Activated naive CD4-positive, alpha-beta T cell treated with anti-CD3 and anti-CD28 coated beads, Interleukin-2, amount 50 U/mL, for 16 hours (primary cell): ENCODE results near the gene C2CD3.
"Not testable (repeated sequence)": the region's sequence is repeated elsewhere in the genome, so short reads cannot be mapped to it uniquely, and the experiment has no call there.

Experiments
- DNase-seq: peaks from one replicate; pipeline ENCODE4 v3.0.0-alpha.2; 2020

The C2CD3 gene

DNA sequence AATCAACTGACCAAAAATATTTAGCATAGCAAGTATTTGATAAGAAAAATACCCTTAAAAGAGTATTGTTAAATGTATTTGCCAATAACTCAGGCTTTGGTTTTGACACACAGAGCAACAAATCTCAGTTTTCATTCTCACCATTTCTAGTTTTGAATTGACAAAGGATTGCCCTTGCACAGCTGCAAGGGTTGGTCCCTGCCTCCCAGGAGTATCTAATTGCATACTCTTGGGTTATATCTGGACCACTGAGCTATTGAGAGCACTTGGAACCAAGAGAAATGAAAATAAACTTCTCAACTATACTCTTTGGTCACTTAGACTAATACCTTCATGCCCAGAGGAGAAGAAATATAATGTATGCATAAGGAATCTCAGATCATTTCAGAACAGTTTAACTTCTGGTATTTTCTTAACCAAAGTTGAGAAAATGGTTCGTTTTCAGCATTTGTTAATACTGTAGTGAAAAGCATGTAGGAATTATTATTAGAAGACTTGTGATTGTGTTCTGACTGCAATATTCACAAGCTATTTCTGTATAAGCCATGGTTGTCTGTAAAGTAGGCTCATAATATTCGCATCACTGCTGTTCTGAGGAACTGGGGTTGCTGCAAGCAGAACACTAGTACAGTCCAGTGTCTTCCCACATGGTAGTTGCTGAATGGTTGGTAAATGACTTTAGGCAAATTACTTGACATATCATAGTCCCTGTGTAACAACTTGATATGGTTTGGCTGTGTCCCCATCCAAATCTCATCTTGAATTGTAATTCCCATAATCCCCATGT lies 7.9 kb downstream of the C2CD3 start:
- no peak for DNase-seq

- no peak for DNase-seq
These were observed 11.2 kb downstream of the C2CD3 start for GRCh38 chr11:74159642-74160041.

- no peak for DNase-seq
These were observed 13.6 kb downstream of the C2CD3 start for GRCh38 chr11:74157169-74157568.

DNA sequence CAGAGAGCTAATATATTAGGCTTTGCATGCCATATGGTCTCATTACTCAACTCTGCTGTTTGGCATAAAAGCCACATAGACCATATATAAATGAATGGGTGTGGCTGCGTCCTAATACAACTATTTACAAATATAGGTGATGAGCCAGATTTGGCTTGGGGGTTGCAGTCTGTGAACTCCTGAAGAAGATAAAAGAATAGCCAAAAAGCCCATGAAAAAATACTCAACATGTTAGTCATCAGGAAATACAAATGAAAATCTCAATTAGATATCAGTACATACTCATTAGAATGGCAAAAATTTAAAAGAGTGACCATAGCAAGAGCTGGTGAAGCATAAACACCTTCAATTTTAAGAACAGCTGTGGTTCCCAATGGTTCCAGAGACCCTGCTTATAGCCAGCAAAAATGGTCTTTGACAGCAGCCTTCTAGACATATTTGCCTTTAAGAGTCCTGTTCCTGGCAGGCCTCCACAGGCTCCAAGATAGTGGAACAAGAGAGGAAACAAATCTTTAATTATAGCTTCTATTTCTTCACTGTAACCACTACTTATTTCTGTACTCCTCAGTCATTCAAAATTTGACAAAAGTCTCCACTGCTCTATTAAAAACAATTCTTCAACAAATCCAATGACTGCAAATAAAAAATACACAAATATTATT lies 16.1 kb downstream of the C2CD3 start:
- no peak for DNase-seq

DNA sequence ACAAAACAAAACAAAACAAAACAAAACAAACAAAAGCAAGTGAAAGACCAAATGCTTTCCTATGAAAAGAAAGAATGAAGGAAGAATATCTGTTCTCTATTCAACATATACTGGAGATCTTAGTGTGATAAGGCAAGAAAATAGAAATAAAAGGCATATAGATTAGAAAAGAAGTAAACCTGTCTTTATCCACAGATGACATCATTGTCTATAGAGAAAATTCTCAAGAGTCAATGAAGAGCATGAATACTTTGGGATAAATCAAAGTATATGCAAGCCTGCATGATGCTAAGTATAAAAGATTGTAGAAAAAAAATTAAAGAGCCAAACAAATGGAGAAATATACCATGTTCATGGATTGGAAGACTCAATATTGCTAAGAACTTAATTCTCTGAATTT lies 17.6 kb downstream of the C2CD3 start:
- no peak for DNase-seq

DNA sequence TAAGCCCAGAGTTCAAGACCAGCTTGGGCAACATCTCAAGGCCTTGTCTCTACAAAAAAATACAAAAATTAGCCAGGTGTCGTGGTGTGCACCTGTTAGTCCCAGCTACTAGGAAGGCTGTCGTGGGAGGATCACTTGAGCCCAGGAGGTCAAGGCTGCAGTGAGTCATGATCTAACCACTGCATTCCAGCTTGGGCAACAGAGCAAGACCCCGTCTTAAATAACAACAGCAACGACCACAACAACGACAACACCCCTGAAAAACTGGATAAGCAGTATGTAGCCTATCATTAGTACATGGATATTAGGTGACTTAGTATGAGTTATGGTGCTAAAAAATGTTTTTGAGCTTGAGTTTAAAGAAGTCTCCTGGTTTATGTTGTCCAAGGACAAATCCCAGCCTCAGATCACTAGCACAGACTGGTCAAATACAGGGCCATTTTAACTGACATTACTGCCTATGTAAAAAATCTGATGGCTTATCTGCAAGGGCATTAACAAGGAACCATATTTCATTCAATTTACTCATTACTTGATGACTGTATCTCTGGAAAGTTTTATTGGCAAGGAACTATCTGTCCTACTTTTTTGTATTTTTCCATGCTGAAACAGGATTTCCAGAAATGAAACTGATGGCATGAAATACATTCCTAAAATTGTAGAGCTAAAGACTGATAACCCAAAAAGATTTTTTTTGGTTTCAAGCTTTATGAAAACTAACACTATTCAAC lies 23.4 kb downstream of the C2CD3 start:
- DNase-seq = no peak

GRCh38 chr11:74144592-74144991 lies 26.2 kb downstream of the C2CD3 start:
- no peak for DNase-seq

DNA sequence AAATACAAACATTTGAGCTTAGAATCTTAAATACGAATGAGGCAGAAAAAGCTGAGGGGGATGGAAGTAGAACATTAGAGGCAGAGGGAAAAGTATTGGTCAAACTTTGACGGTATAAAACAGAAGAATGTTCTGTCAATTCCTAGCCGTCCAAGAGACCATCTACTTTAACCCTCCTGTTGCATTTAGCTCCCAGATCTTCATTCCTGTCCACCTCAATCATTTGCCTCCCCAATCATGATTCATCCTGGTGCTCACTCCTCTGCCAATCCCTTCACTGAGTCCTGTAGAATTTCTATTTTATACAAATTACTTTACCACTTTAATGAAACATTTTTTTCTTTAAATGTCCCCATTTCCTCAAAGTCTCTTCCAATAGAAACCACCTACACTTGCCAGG lies 28.2 kb downstream of the C2CD3 start:
- no peak for DNase-seq

DNA sequence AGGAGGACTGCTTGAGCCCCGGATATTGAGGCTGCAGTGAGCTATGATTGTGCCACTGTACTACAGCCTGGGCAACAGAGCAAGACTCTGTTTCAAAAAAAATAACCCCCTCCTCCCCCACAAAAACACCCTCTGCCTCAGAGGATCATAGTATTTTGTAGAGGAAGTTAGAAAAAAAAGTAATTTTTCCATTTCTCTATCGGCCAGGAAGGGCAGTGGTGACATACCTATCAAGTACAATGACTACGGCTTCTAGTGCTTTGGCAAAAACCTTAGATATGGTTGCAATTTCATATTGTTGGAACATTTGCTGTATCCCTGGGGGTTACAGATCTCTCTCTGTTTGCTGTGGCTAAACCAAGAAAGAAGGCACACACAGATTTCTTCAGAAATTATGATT lies 28.9 kb downstream of the C2CD3 start:
- DNase-seq = no peak

- DNase-seq = no peak
These were observed 29.5 kb downstream of the C2CD3 start for GRCh38 chr11:74141241-74141695.

GRCh38 chr11:74139919-74140431 lies 30.8 kb downstream of the C2CD3 start:
- not testable (repeated sequence) for DNase-seq

- no peak for DNase-seq
These were observed 31.5 kb downstream of the C2CD3 start for GRCh38 chr11:74139151-74139918.

DNA sequence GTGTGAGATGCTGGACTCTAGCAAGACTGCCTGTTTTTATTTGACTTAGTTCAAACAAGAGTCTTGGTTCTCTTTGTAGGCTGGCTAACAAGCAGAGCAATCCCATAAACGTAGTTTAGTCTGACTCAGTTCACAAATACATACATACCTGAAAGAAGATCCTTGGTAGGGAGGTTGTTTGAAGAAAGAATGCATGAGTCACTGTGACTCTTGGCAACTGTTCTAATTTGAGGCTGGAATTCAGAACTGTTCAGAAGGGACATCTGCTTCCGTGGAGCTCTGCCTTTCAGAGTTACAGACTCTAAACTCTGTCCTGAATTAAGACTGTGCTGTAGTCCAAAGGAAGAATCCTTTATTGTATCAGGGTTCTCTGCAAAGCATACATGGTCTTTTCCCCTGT lies 32.2 kb downstream of the C2CD3 start:
- no peak for DNase-seq

- DNase-seq = no peak
These were observed 32.8 kb downstream of the C2CD3 start for GRCh38 chr11:74138021-74138420.

- no peak for DNase-seq
These were observed 35.5 kb downstream of the C2CD3 start for GRCh38 chr11:74135127-74135840.

- DNase-seq = no peak
These were observed 36.1 kb downstream of the C2CD3 start for GRCh38 chr11:74134661-74135060.

GRCh38 chr11:74133436-74133835 lies 37.4 kb downstream of the C2CD3 start:
- DNase-seq = no peak

- no peak for DNase-seq
These were observed 38.0 kb downstream of the C2CD3 start for GRCh38 chr11:74132833-74133232.

DNA sequence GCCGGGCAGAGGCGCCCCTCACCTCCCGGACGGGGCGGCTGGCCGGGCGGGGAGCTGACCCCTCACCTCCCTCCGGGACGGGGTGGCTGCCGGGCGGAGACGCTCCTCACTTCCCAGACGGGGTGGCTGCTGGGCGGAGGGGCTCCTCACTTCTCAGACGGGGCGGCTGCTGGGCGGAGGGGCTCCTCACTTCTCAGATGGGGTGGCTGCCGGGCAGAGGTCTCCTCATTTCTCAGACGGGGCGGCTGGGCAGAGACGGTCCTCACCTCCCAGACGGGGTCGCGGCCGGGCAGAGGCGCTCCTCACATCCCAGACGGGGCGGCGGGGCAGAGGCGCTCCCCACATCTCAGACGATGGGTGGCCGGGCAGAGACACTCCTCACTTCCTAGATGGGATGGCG lies 41.7 kb downstream of the C2CD3 start:
- not testable (repeated sequence) for DNase-seq

GRCh38 chr11:74123008-74123448 lies 47.8 kb downstream of the C2CD3 start:
- DNase-seq = no peak

- DNase-seq = no peak
These were observed 49.0 kb downstream of the C2CD3 start for GRCh38 chr11:74121804-74122203.
